ENCODE results near the gene RNF144A.

DNA sequence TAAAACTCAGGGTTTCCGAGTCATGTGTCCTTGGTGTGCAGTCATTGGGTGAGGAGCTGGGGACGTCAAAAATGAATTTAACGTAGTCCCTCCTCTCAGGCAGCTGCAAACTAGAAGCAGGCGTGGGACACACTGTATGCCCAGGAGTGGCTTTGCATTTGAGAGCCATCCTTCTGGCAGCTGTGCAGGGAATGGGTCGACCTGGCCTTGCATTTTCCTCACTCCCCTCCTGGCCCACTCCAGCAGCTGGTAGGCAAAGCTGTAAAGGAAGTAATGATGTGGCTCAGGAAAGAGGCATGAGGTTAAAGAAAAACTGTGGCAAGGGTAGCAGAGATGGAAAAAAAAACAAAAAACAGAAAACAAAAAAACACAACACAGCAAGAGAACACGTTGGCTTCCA, 46.5 kb downstream of the RNF144A start:
- TF ChIP-seq, protein P1, sequence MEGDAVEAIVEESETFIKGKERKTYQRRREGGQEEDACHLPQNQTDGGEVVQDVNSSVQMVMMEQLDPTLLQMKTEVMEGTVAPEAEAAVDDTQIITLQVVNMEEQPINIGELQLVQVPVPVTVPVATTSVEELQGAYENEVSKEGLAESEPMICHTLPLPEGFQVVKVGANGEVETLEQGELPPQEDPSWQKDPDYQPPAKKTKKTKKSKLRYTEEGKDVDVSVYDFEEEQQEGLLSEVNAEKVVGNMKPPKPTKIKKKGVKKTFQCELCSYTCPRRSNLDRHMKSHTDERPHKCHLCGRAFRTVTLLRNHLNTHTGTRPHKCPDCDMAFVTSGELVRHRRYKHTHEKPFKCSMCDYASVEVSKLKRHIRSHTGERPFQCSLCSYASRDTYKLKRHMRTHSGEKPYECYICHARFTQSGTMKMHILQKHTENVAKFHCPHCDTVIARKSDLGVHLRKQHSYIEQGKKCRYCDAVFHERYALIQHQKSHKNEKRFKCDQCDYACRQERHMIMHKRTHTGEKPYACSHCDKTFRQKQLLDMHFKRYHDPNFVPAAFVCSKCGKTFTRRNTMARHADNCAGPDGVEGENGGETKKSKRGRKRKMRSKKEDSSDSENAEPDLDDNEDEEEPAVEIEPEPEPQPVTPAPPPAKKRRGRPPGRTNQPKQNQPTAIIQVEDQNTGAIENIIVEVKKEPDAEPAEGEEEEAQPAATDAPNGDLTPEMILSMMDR (IDR thresholded peaks at IDR 0.05): no peak
- TF ChIP-seq POLR2A (IDR thresholded peaks at IDR 0.05): no peak

Data from Peyer's patch (tissue), 4 donors.